Measurements from ENCODE around the gene HTRA3. TPM values are rescaled to one million over a fixed set of nuclear protein-coding genes. Genes with fewer than 3 reads are reported as not detected.

The HTRA3 gene
- total RNA-seq, result 1.6 and 8.5 TPM in 2 replicates

DNA sequence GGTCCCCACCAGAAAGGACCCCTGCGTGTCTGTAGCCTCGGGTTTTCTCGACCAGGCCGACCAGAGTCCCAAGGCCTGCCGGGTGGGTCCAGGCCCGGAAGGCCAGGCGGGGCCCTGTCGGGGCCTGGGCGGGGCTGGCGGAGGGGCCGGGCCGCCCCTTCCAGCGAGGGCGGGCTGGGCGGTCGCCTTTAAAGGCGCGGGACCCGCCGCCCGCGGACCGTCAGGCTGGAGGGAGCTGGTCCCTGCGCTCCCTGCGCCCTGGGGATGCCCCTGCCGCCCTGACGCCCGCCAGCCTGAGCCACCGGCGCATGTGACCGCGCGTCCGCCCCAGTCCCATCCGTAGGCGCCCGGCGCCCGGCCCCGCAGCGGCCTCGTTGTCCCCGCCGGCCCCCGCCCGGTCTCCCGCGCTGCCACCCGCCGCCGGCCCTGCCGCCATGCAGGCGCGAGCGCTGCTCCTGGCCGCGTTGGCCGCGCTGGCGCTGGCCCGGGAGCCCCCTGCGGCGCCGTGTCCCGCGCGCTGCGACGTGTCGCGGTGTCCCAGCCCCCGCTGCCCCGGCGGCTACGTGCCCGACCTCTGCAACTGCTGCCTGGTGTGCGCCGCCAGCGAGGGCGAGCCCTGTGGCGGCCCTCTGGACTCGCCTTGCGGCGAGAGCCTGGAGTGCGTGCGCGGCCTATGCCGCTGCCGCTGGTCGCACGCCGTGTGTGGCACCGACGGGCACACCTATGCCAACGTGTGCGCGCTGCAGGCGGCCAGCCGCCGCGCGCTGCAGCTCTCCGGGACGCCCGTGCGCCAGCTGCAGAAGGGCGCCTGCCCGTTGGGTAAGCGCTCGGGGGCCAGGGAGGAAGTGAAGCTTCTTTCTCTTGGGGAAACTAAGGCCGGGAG, at the start of gene HTRA3:
HTRA3 (plus strand) TSS at position 220 of the 883 bp plus-strand sequence; CDS start at position 435, 215 bp downstream.

Other genes with a start within 250 kb of the HTRA3 start
- gene ABLIM2, start 110.9 kb upstream of the HTRA3 start, total RNA-seq, result 6.6 and 6.7 TPM in 2 replicates
- 140 and 156 TPM in 2 replicates for gene SH3TC1, start 70.5 kb upstream of the HTRA3 start, total RNA-seq
- gene ACOX3, start 171.0 kb downstream of the HTRA3 start, total RNA-seq, result 17.5 and 31.3 TPM in 2 replicates
- gene TRMT44, start 171.0 kb downstream of the HTRA3 start, total RNA-seq, result 5.8 and 12.1 TPM in 2 replicates